IPS-NIHi7 (cell line): ENCODE data around the gene BCL11A.

ENCODE experiments used
- DNase-seq: peaks from one replicate; pipeline ENCODE4 v3.0.0; 2012; ENCODE audit warnings: mixed read lengths; ENCODE audit errors: extremely low spot score

BCL11A gene

DNA sequence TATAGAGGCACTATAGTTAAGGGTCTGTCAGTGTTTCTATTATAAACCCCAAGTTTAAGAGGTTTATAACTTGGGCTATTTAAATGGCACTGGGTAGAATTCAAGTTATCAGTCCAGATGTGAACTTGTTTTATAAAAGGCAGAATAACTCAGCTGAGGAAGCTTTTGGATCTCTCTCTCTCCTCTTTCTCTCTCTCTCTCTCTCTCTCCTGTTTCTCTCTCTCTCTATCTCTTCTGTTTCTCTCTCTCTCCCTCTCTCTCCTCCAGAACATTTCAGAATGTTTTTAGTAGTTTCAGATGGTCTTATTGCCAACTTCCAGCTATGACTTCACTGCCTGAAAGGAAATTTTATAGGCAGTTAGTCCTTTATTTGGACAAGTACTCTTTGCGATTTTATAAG lies 6.4 kb upstream of the BCL11A start:
- DNase-seq: no peak

DNA sequence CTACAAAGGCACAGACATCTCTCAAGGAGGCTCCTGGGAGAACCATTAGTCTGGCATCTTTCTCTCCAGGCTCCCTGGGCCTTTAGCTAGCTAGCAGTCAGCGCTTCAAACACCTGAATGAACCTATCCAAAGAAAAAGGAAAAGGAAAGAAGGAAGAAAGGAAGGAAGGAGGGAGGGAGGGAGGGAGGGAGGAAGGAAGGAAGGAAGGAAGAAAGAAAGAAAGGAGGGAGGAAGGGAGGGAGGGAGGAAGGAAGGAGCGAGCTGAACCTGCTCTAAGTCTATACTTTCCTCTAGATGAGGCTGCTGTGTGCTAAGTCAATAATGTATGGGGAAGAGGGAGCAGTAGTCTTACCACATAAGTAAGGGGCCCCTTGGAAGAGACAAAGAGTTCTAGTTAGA lies 5.1 kb upstream of the BCL11A start:
- no peak for DNase-seq

DNA sequence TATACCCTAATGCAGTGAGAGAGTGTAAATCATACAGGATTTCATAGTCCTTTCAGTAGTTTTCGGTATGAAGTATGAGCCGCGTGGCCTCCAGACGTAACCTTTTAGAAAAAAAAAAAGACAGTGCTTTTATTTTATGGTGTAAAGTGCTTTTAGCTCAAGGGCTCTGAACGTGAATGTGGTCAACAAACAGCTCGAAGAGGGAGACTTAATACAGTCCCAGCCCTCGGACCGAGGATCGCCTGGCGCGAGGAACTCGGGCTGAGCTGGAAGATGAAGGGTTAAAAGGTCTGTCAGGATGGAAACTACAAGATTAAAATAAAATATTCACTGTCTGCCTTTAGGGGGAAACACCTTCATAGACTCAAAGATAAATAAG lies 4.0 kb upstream of the BCL11A start:
- DNase-seq: no peak

DNA sequence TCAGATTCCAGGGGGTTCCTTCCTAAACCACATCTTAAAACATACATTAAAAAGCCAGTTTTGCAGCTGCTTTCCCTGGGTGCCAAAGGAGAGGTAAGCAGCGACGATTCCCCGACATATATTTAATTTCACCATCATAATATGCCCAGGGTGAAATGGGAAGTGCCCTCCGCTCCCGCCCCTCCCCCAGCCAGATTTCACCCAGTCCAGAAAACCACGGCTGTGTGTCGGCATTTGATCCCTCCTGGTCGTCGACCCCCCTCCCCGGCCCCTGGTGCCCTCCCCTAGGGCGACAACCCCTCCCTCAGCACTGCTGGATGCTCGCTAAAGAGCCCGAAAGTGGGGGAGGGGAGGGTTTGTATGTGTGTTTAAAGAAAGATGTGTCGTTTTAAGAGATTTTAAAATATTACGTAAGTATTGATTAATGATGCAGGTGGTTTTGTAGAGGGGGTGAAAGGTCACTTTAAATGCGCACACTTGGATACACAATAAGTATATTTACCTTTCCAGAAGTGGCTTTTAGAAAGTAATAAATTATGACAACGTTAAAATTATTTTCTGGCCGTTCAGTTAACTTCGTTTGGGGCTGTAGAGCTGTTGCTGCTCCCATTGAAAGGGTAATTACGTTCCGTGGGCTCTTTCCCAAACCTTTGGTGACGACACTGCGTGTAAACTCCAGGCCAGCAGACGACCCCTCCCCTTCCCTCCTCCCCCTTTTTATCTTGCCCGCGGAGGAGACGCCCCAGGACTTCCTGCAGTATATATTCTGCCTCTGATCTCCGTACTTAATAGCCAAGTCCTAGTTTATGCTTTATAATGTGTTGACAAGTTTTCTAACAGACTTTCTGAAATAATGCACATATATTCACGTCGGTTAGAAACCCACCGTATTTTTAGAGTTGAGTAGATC lies 3.4 kb upstream of the BCL11A start:
- no peak for DNase-seq

DNA sequence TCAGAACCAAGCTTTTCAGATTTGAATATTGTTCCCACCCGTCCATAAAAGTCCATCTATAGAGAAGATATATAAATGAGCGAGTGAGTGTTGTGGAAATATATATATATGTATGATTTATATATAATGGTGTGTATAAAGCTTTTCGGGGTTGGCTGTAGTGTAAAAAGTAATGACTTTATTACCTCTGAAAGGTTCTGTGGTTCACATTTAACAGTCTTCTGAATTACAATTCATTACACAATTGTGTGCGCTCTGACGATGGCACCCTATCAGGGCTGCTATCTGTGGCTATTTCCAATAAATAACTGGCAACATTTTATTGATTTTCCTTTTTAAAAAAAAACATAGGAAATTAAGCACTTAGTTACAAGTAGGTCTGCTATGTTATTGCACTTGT lies 2.7 kb upstream of the BCL11A start:
- no peak for DNase-seq

DNA sequence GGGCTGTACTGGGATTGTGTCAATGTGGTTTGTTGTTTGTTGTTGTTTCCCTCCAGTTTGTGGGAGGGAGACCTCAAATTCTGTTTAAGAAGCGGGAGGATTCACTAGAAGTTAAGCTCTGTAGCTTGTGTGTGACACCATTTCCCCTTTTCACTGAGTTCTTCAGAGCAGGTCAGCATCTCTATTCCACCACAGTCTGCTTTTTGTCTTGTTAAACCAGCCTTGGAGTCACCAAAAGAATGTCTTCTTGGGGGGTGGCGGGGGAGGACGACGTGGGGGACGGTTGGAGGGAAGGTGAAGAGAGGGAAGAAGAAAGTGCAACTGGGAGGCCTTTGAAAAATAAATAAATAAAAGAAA lies 2.3 kb upstream of the BCL11A start:
- DNase-seq: no peak

DNA sequence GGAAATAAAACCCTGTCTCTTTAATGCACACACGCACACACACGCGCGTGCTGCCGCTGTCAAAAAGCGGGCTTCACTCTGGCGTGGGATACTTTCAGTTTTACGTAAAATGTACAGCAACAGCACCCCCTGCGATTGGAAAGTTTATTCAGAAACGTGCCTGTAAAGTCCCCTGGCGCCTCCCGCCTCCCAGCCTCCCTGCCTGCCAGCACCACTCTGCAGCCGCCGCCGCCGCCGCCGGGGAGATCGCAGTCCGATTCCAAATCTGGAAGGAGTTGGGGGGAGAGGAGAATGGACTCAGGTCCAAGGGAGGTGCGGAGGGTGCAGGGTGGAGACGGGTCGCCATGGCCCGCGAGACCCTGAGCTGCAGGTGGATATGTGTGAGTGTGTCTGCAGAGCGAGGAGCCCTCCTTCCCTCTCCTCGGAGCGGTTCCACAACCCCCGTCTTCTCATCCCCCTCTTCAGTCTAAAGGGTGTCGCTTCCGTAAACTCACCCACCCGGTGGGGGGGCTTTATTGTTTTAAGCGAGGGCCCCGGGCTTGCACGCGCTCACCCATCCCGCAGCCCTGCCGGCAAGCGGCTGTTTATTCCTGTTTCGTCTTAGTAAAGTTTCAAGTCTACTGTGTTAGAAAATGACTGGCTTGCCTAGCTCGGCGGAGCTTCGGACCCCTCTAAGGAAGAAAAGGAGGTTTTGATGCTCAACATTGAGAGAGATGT lies 1.8 kb upstream of the BCL11A start:
- DNase-seq: no peak

DNA sequence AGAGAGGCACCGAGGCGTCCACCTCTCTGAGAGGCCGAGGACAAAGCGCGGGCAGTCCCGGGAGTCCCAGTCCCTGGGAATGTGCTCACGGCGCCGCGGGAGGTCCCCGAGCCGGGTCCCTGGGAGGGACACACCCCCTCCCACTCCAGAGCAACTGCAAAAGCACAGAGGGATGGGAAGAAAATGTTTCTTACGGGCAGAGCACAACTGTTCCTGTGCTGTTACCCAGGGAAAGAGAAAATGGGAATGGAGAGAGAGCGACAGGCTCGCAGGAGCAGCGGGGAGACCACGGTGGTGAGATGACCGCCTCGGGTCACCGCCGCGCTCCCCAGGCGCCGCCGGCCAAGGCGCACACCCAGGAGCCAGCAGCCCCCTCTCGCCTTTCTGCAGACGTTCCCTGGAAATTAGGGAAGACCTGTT lies 1.2 kb upstream of the BCL11A start:
- no peak for DNase-seq

DNA sequence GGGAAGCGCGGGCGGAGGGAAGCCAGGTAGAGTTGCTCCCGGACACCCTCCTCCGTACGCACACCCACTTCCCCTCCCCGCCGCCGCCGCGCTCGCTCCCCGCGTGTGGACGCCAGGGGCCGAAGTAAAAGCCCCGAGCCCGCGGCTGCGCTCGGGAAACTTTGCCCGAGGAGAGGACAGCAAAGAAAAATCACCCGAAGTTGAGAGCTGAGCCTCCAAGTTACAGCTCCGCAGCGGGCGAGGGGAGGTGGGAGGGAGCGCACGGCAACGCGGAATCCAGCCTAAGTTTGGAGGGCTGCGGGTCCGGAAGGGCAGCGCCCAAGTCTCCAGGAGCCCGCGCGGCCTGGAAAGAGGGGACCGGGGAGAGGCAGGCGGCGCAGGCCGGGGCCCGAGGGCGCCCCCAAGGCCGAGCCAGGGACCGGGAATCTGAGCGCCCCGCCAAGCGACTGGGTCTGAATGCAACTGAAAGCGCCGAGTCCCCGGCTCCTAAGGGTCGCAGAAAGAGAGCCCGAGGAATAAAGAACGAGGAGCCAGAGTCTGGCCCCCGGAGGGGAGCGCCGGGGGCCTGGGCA lies 706 bp upstream of the BCL11A start:
- no peak for DNase-seq

DNA sequence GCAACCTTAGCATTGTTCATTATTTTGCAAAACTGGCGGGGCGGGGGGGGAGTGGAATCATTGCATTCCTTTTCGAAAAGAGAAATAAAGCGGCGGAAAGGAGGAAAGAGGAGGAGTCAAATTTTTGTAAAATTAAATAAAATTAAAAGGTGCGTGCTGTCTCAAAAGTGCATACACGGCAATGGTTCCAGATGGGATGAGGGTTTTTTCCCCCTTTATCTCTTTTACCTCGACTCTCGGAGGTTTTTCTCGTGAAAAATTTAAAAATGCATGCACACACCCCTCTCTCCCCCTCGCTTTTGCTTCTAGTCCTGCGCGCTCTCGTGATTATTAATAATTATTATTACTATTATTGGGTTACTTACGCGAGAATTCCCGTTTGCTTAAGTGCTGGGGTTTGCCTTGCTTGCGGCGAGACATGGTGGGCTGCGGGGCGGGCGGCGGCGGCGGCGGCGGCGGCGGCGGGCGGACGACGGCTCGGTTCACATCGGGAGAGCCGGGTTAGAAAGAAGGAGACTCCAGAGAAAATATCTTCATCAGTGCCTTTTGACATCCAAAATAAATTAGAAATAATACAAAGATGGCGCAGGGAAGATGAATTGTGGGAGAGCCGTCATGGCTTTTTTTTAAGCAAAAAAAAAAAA lies 481 bp downstream of the BCL11A start:
- no peak for DNase-seq

DNA sequence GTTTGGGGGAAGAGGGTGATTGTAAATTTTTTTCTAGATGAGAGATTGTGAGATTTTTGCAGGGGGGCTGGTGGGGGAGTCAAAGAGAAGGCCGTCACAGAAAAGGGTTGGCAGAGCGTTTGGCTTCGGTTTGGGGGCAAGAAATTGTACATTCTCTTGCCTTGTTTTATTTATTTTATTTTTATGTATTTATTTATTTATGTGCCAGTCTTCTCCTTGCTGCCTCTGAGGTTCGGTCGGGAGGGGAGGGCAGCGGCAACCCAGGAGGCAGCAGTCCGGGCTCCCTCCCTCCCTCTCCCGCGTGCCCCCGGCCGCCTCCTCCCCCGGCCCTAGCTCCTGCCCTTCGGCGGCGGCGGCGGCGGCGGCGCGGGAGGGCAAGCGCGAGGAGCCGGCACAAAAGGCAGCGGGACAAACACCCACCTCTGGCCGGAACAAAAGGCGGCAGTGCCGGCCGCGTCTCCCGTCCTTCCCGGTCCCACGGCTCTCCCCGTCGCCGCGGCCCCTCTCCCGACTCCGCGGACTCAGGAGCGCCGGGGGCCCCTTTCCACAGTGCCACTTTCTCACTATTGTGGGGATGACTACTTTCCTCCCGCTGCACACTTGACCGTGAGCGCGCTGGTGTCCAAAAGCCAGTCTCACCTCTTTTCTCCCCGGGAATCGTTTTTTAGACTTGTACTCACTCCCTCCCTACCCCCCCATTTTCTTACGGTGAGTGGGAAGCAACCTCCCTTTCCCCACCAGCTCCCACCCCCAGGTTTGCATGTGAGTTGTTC lies 1.2 kb downstream of the BCL11A start:
- DNase-seq: no peak

DNA sequence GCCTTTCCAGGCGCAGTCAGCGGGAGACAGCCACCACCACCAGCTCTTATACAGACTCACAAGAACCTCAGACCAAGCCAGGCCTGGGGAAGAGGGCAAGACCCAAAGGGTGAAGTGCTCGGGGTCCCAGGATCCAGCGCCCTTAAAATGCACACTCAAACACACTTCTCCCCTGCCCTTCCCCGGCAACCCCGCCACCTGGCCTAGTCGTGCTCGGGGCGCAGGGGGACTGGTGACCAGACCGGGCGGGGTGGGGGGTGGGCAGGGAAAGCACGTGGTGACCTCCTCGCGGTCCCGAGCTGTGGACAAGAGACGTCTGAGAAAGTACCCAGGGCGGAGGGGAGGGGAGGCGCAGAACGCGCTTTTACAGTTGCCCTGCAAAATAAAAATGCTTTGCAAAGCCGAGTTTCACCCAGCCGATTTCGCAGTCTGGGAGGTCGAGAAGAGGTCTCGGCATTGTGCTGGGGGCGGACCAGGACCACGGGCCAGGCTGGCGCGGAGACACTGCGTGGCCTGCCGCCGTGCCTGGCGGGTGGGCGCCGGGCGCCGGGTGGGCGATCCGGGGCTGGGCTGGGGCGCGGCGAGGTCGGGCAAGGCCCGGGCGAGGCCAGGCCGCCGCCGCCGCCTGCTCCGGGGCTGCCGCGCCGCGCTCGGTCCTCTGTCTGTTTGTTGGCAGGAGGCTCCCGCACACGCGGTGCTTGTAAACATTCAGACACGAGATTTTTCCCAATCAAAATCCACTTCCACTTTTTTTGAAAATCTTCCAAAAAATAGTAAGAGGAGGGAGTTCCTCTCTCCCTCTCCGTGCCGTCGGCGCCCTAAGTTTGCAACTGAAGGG lies 2.0 kb downstream of the BCL11A start:
- no peak for DNase-seq

DNA sequence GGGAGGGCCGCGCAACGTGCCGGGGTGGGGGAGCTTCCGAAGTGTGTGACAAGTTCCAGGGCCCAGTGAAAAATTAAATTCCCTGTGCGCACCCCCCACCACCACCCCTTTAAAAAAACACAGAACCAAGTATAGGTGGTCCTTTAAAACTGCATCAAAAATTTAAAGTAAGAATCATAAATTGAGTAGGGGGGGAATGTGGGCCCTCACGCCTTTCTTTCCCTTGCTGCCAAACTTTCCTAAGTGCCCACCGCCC lies 2.5 kb downstream of the BCL11A start:
- DNase-seq: no peak

DNA sequence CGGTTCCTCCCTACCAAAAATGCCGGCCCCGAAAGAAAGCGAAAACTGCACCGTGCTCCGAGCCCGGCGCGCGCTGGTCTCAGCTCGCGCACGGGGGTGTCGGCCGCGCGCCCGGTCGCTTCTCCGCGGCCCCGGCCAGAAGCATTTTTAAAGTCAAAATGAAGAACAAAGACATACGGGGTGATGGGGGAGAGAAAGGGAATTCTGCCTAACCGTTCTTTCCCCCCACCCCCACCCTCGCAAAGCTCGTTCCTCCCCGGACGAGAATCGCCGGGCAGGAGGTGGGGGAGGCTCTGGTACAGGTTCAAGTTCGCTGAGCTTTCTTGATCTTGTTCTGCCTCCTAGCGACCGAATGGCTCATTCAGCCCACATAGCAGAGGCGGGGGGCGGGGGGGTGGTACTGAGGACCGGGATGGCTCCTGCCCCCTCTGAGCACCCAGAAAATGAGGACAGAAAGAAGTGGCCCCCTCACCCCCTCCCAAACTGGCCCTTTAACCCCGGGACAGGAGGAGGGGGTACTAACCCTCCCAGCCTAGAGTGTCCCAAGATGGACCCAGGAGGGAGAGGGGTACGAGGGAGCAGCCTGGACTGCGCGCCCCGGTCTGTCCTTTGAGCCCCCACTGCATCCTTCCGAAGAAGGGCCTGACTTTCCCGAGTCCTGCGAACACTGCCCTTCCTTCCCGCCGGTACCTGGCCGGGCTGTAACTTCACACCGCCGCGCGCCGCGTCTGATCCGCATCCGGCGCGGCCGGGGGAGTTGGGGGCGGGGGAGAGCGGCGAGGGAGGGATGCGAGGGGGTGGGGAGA lies 3.1 kb downstream of the BCL11A start:
- DNase-seq: no peak

DNA sequence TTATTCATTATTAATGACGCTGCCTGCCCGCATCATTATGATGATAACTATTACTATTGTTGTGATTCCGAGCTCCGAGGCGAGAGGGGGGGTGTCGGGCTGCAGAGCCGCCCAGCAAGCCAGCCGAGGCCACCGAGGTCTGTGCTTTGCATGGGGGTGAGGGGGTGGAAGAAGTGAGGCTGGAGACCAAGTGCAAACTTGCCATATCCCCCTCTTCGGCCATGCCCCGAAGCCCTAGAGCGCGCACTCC lies 3.6 kb downstream of the BCL11A start:
- DNase-seq: no peak

DNA sequence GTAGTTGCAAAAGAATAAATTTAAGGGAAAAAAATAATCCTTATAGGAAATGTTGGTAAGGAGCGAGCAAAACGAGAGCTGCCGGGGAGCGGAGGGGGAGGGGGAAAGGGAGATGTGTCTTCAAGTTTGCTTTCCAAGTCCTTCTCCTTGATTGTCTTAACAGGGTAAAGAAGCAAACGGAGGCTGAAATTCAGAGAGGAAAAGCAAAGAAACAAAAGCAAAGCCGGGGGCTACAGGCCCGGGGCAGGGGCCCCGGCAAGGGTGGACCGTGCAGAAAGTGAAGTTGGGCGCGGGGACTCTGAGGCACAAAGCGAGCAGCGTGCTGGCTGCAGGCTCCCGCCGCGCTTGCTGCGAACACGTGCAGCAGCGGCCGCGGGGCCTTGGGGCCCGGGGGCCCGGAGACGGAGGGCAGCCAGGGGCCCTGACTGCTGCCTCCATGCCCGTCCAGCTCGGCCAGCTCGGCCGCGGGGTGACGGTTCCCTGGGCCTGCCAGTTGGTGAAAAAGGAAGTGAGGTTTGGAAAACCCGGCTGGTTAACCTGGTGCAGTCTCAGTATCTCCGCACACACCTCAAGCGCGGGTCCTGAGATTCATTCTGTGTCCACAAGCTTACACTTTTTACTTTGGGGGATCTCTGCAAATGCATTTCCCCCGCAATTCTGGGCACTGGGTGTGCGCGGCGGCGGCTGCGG lies 4.1 kb downstream of the BCL11A start:
- DNase-seq: no peak

DNA sequence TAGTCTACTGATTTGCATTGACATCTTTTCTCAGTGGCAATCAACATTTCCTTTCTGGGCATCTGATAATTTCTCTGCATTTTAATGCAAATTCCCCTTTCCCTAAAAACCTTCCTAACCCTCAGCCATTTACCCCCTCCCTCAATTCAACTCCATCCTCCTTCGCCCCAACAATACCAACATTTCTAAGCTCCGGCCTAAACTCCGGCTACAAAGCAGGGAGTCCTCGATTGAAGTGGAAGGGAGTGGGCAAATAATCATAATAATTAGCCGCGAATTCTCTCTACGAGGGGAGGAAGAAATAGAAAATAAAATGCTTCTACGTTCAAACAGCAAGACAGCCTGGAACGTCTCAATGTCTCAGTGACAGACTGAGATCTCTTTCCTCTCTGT lies 4.6 kb downstream of the BCL11A start:
- no peak for DNase-seq

DNA sequence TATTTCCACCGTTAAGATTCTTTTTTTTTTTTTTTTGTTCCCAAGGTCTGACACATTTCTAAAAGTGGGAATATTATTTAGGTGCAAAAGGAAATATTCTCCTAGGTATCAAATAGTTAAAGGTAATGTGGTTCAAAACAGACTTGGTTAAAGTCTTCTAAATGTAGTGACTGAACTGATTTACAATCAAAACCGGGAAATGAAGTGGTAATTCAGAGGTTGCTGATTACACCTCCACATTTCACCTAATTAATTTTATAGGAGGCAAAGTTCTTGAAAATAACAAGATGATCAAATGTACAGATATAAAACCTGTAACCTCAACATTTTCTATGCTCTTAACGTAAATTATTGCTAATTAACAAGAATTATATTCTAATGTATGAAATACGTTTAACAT lies 5.1 kb downstream of the BCL11A start:
- no peak for DNase-seq

DNA sequence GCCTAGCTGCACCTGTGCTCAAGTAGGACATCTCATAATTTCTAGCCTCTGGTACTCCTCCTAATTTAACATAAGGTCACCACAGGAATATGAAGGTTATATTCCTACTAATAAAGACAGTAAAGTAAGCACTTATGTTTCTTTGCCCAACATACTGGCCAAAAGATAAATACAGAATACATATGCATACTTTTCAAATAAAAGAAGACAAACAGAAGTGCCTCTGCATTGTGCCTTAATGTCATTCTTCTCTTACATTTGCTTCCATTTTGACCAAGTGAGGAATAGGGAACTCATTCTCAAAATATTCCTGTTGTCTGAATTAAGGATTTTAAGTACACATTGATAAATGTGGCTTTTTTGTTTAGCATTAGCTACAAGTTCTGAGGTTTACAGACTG lies 5.6 kb downstream of the BCL11A start:
- DNase-seq: no peak
